ENCODE measurements around the gene BBX. TPM values are rescaled to one million over a fixed set of nuclear protein-coding genes. Genes with fewer than 3 reads are reported as not detected.
"Not testable (repeated sequence)": the region's sequence is repeated elsewhere in the genome, so short reads cannot be mapped to it uniquely, and the experiment has no call there.

The BBX gene
- total RNA-seq, 1 experiment from 2014 or later: 14.8 TPM

- DNase-seq (ENCODE audit: low read depth); in situ Hi-C loops (cut with HindIII; ENCODE audit: low pct_unique_long_range_greater_than_20kb, low sequenced_read_pairs): not testable (repeated sequence)
Measured at GRCh38 chr3:107835001-107835400, 312.2 kb downstream of the BBX start.

GRCh38 chr3:107837895-107838612 lies 315.3 kb downstream of the BBX start:
- no peak for DNase-seq (ENCODE audit: low read depth)
- in situ Hi-C loops (cut with HindIII; ENCODE audit: low pct_unique_long_range_greater_than_20kb, low sequenced_read_pairs): no loop called here

GRCh38 chr3:107841831-107842230 lies 319.1 kb downstream of the BBX start:
- DNase-seq (ENCODE audit: low read depth): no peak
- in situ Hi-C loops (cut with HindIII; ENCODE audit: low pct_unique_long_range_greater_than_20kb, low sequenced_read_pairs): no loop called here

- no peak for DNase-seq (ENCODE audit: low read depth)
- in situ Hi-C loops (cut with HindIII; ENCODE audit: low pct_unique_long_range_greater_than_20kb, low sequenced_read_pairs): no loop called here
Measured at GRCh38 chr3:107842940-107843339, 320.2 kb downstream of the BBX start.

- DNase-seq (ENCODE audit: low read depth): no peak
Measured at GRCh38 chr3:107845380-107846278, 322.9 kb downstream of the BBX start.

GRCh38 chr3:107846279-107846852 lies 323.6 kb downstream of the BBX start:
- in situ Hi-C loops (cut with HindIII; ENCODE audit: low pct_unique_long_range_greater_than_20kb, low sequenced_read_pairs): no loop called here
- DNase-seq (ENCODE audit: low read depth): peak; percentile 22

More at GRCh38 chr3:107845380-107846278, 322.9 kb downstream of the BBX start:
- in situ Hi-C loops (cut with HindIII; ENCODE audit: low pct_unique_long_range_greater_than_20kb, low sequenced_read_pairs): no loop called here

- DNase-seq (ENCODE audit: low read depth): no peak
- in situ Hi-C loops (cut with HindIII; ENCODE audit: low pct_unique_long_range_greater_than_20kb, low sequenced_read_pairs): no loop called here
Measured at GRCh38 chr3:107847791-107848190, 325.0 kb downstream of the BBX start.

- in situ Hi-C loops (cut with HindIII; ENCODE audit: low pct_unique_long_range_greater_than_20kb, low sequenced_read_pairs): no loop called here
- DNase-seq (ENCODE audit: low read depth): no peak
Measured at GRCh38 chr3:107848351-107848915, 325.7 kb downstream of the BBX start.

- no peak for DNase-seq (ENCODE audit: low read depth)
- in situ Hi-C loops (cut with HindIII; ENCODE audit: low pct_unique_long_range_greater_than_20kb, low sequenced_read_pairs): no loop called here
Measured at GRCh38 chr3:107850681-107851080, 327.9 kb downstream of the BBX start.

- in situ Hi-C loops (cut with HindIII; ENCODE audit: low pct_unique_long_range_greater_than_20kb, low sequenced_read_pairs): no loop called here
- DNase-seq (ENCODE audit: low read depth): no peak
Measured at GRCh38 chr3:107853821-107854220, 331.1 kb downstream of the BBX start.

- DNase-seq (ENCODE audit: low read depth): no peak
- in situ Hi-C loops (cut with HindIII; ENCODE audit: low pct_unique_long_range_greater_than_20kb, low sequenced_read_pairs): no loop called here
Measured at GRCh38 chr3:107854733-107855132, 332.0 kb downstream of the BBX start.

- peak; percentile 34 for DNase-seq (ENCODE audit: low read depth)
- in situ Hi-C loops (cut with HindIII; ENCODE audit: low pct_unique_long_range_greater_than_20kb, low sequenced_read_pairs): no loop called here
Measured at GRCh38 chr3:107855710-107856109, 332.9 kb downstream of the BBX start.

- in situ Hi-C loops (cut with HindIII; ENCODE audit: low pct_unique_long_range_greater_than_20kb, low sequenced_read_pairs): no loop called here
- DNase-seq (ENCODE audit: low read depth): no peak
Measured at GRCh38 chr3:107857854-107858253, 335.1 kb downstream of the BBX start.

GRCh38 chr3:107858876-107859275 lies 336.1 kb downstream of the BBX start:
- in situ Hi-C loops (cut with HindIII; ENCODE audit: low pct_unique_long_range_greater_than_20kb, low sequenced_read_pairs): no loop called here
- DNase-seq (ENCODE audit: low read depth): no peak

Other genes starting within 250 kb of the BBX start
- gene CCDC54, start 145.5 kb upstream of the BBX start, total RNA-seq (2014; rRNA removed; shearing (Covaris generic); ENCODE audit: low replicate concordance): not detected in 2 replicates